ENCODE data around the gene COL8A1. TPM values are rescaled to one million over a fixed set of nuclear protein-coding genes. Genes with fewer than 3 reads are reported as not detected.
A peak's percentile ranks its signal among the peaks of the same experiment; 100 is the strongest.

Gene COL8A1
- total and polyA plus RNA-seq, 10 of the 15 experiments (the other 5 are each of a cell fraction or from before 2014, with no cell fraction given): 0.04 to 0.73 (median 0.10) TPM; not detected in 5

GRCh38 chr3:99627062-99627826 is 11.2 kb upstream of the COL8A1 start:
- Histone ChIP-seq H3K4me3 (no peak overlapping the region), H3K27ac (ENCODE audit: control insufficient read depth, insufficient read depth) (no peak overlapping the region), H3K36me3 (ENCODE audit: control insufficient read depth in 2 of 2, insufficient read depth in 2 of 2, low read length in 1 of 2) (no peaks in the 10 kb centered on the region), H3K9me3 (replicated peaks; ENCODE audit: control insufficient read depth, insufficient read depth, low read length) (no peaks in the 10 kb centered on the region; the same call in 2 of the 3 replicates), H2AFZ (ENCODE audit: control insufficient read depth, low read depth, low read length) (no peak overlapping the region), H3K4me2 (ENCODE audit: control insufficient read depth, insufficient read depth) (no peak overlapping the region), H4K20me1 (ENCODE audit: control insufficient read depth, insufficient read depth) (no peaks in the 10 kb centered on the region), H3K27me3 (replicated peaks in 1 of 2; ENCODE audit: control insufficient read depth in 2 of 2, insufficient read depth in 2 of 2, low read length in 1 of 2) (no peaks in the 10 kb centered on the region), H3K4me1 (ENCODE audit: control insufficient read depth, insufficient read depth, low read length) (no peaks in the 10 kb centered on the region), H3K9ac (ENCODE audit: control insufficient read depth, insufficient read depth, low read length) (no peak overlapping the region), H3K79me2 (ENCODE audit: control insufficient read depth, insufficient read depth, low read length) (no peaks in the 10 kb centered on the region)
- in situ Hi-C loops (cut with MboI) (no loop called here), intact Hi-C loops (cut with micrococcal nuclease; ENCODE audit: unreplicated experiment) (no loop called here)
- 63% methylated on average over 4 of the region's 4 CpGs for WGBS (ENCODE audit: insufficient coverage, insufficient replicate concordance, low lambda C conversion rate, missing lambda C conversion rate)
- ChIA-PET RAD21 (ENCODE audit: unreplicated experiment) (no interaction called here), POLR2A (no interaction called here), SMC1A (ENCODE audit: uncharacterized antibody, unreplicated experiment) (interaction anchor here (0.6 to 1.4 kb wide), 4 partner anchors 10 to 97 kb away, joined by 3 to 5 read pairs (median 4); no protein-coding TSS in a partner anchor), CTCF (interaction anchor here (1.8 kb wide), 1 partner anchor 18 kb away, joined by 5 read pairs; no protein-coding TSS in a partner anchor)
- ATAC-seq (peak; percentile 37), DNase-seq (ENCODE audit: low read depth, low spot score) (no peak), FAIRE-seq (no peak)
- no peak for TF ChIP-seq RAD51 (IDR thresholded peaks at IDR 0.05)
- no peak for TF ChIP-seq SREBF2 (IDR thresholded peaks at IDR 0.05; ENCODE audit: low read length)
- TF ChIP-seq USF1 (IDR thresholded peaks at IDR 0.05; ENCODE audit: borderline replicate concordance, extremely low read length, insufficient read depth, low read depth, low read length): no peak
- no peak for TF ChIP-seq RBBP5 (conservative IDR thresholded peaks at IDR 0.05)
- TF ChIP-seq FOXK2 (IDR thresholded peaks at IDR 0.05): no peak
- TF ChIP-seq SIX5 (IDR thresholded peaks at IDR 0.05; ENCODE audit: low read depth, low read length, severe bottlenecking): no peak
- no peak for TF ChIP-seq ZNF217 (IDR thresholded peaks at IDR 0.05)
- no peak for TF ChIP-seq ESRRA (IDR thresholded peaks at IDR 0.05; ENCODE audit: low read length)
- no peak for TF ChIP-seq NFXL1 (IDR thresholded peaks at IDR 0.05; ENCODE audit: borderline replicate concordance)
- TF ChIP-seq CHD2 (IDR thresholded peaks at IDR 0.05; ENCODE audit: borderline replicate concordance, low read depth, low read length): no peak
- no peak for TF ChIP-seq TAF1 (IDR thresholded peaks at IDR 0.05; ENCODE audit: borderline replicate concordance, low read depth, low read length)
- TF ChIP-seq ZNF274 (IDR thresholded peaks at IDR 0.05; ENCODE audit: insufficient read depth, insufficient read length): no peak
- no peak for TF ChIP-seq NFYA (IDR thresholded peaks at IDR 0.05; ENCODE audit: borderline replicate concordance, low read depth, low read length)
- no peak for TF ChIP-seq JUND (IDR thresholded peaks at IDR 0.05; ENCODE audit: low read depth, low read length)
- no peak for TF ChIP-seq STAT3 (IDR thresholded peaks at IDR 0.05; ENCODE audit: low read depth, low read length)
- no peak for TF ChIP-seq PRDM15 (CRISPR knock-in tag; IDR thresholded peaks at IDR 0.05)
- no peak for TF ChIP-seq CREM (IDR thresholded peaks at IDR 0.05; ENCODE audit: low read depth)
- TF ChIP-seq RUNX3 (IDR thresholded peaks at IDR 0.05; ENCODE audit: low read length): no peak
- TF ChIP-seq LARP7 (IDR thresholded peaks at IDR 0.05): no peak
- TF ChIP-seq IRF4 (IDR thresholded peaks at IDR 0.05; ENCODE audit: low read depth, low read length): no peak
- BruUV-seq (replicated peaks): no TSS peak

All from GM12878 (cell line).